SK-N-SH treated with all-trans-retinoic acid at 6 μM for 48 hours (cell line): ENCODE measurements around the gene LYRM4.

ENCODE experiments used
- ARNTL ChIP-seq: fragments of 450-650 bp; formaldehyde crosslinking; IDR thresholded peaks from 2 replicates; pipeline ENCODE4 v1.5.0; 2020; ENCODE audit warnings: low read depth, mild to moderate bottlenecking, moderate library complexity, borderline replicate concordance
- GLIS3 ChIP-seq: fragments of 250-450 bp; sonication (Bioruptor Pico); IDR thresholded peaks from 2 replicates; pipeline ENCODE4 v1.5.0; 2020; ENCODE audit warnings: mild to moderate bottlenecking, moderate library complexity
- TCF4 ChIP-seq: fragments of 250-450 bp; sonication (Bioruptor Pico); IDR thresholded peaks from 2 replicates; pipeline ENCODE4 v1.8.0; 2021; ENCODE audit warnings: mild to moderate bottlenecking, moderate library complexity, borderline replicate concordance
- TF ChIP-seq, protein P1 (sequence below): fragments of 250-450 bp; sonication (Bioruptor Pico); IDR thresholded peaks from 2 replicates; pipeline ENCODE4 v1.5.1; 2020; ENCODE audit warnings: low read depth, mild to moderate bottlenecking, moderate library complexity
- TF ChIP-seq, protein P2 (sequence below): fragments of 250-450 bp; sonication (Bioruptor Pico); IDR thresholded peaks from 2 replicates; pipeline ENCODE4 v1.5.1; 2021; ENCODE audit warnings: mild to moderate bottlenecking, moderate library complexity
- TF ChIP-seq, protein P3 (sequence below): fragments of 250-450 bp; sonication (Bioruptor Pico); IDR thresholded peaks from 2 replicates; pipeline ENCODE4 v1.8.0; 2020; ENCODE audit warnings: mild to moderate bottlenecking, moderate library complexity, borderline replicate concordance
- TF ChIP-seq, protein P4 (sequence below): fragments of 250-450 bp; sonication (Bioruptor Pico); IDR thresholded peaks from 2 replicates; pipeline ENCODE4 v1.8.0; 2021; ENCODE audit warnings: low read depth, mild to moderate bottlenecking, moderate library complexity, borderline replicate concordance

DNA sequence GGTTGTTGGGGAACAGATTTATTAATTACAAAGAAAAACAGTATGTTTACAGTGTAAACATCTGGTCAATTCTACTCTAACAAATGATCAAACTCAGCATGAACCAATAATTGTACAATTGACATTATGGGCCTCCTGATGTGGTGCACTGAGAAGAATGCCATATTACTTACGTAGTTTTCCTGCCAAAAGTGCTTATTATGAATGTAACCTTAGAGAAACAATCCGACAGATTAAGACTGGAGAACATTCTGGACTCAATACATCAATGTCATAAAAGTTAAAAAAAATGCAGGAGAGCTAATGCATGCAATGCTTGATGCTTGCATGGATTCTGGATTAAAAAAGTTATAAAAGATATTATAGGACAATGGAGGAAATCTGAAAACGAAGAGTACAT is 69.0 kb downstream of the LYRM4 start:
- no peak for TF ChIP-seq TCF4
- TF ChIP-seq, protein P1, sequence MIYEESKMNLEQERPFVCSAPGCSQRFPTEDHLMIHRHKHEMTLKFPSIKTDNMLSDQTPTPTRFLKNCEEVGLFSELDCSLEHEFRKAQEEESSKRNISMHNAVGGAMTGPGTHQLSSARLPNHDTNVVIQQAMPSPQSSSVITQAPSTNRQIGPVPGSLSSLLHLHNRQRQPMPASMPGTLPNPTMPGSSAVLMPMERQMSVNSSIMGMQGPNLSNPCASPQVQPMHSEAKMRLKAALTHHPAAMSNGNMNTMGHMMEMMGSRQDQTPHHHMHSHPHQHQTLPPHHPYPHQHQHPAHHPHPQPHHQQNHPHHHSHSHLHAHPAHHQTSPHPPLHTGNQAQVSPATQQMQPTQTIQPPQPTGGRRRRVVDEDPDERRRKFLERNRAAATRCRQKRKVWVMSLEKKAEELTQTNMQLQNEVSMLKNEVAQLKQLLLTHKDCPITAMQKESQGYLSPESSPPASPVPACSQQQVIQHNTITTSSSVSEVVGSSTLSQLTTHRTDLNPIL: no peak
- TF ChIP-seq, protein P2, sequence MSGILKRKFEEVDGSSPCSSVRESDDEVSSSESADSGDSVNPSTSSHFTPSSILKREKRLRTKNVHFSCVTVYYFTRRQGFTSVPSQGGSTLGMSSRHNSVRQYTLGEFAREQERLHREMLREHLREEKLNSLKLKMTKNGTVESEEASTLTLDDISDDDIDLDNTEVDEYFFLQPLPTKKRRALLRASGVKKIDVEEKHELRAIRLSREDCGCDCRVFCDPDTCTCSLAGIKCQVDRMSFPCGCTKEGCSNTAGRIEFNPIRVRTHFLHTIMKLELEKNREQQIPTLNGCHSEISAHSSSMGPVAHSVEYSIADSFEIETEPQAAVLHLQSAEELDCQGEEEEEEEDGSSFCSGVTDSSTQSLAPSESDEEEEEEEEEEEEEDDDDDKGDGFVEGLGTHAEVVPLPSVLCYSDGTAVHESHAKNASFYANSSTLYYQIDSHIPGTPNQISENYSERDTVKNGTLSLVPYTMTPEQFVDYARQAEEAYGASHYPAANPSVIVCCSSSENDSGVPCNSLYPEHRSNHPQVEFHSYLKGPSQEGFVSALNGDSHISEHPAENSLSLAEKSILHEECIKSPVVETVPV (CRISPR knock-in tag): no peak
- no peak for TF ChIP-seq GLIS3 (CRISPR knock-in tag)
- TF ChIP-seq, protein P3, sequence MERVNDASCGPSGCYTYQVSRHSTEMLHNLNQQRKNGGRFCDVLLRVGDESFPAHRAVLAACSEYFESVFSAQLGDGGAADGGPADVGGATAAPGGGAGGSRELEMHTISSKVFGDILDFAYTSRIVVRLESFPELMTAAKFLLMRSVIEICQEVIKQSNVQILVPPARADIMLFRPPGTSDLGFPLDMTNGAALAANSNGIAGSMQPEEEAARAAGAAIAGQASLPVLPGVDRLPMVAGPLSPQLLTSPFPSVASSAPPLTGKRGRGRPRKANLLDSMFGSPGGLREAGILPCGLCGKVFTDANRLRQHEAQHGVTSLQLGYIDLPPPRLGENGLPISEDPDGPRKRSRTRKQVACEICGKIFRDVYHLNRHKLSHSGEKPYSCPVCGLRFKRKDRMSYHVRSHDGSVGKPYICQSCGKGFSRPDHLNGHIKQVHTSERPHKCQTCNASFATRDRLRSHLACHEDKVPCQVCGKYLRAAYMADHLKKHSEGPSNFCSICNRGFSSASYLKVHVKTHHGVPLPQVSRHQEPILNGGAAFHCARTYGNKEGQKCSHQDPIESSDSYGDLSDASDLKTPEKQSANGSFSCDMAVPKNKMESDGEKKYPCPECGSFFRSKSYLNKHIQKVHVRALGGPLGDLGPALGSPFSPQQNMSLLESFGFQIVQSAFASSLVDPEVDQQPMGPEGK (CRISPR knock-in tag): no peak
- TF ChIP-seq, protein P4, sequence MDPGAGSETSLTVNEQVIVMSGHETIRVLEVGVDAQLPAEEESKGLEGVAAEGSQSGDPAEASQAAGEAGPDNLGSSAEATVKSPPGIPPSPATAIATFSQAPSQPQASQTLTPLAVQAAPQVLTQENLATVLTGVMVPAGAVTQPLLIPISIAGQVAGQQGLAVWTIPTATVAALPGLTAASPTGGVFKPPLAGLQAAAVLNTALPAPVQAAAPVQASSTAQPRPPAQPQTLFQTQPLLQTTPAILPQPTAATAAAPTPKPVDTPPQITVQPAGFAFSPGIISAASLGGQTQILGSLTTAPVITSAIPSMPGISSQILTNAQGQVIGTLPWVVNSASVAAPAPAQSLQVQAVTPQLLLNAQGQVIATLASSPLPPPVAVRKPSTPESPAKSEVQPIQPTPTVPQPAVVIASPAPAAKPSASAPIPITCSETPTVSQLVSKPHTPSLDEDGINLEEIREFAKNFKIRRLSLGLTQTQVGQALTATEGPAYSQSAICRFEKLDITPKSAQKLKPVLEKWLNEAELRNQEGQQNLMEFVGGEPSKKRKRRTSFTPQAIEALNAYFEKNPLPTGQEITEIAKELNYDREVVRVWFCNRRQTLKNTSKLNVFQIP: no peak
- no peak for TF ChIP-seq ARNTL (CRISPR knock-in tag)
